ENCODE results near the gene MIOX.

MIOX gene

GRCh38 chr22:50521710-50522109, 35.1 kb downstream of the MIOX start:
- H3K9ac ChIP-seq (ENCODE audit: low read length in 2 of 2), result no peak overlapping the region
- H3K27ac ChIP-seq (ENCODE audit: low read length), result no peak overlapping the region
- H3K4me3 ChIP-seq (ENCODE audit: low read length in 2 of 2), result no peak overlapping the region
- H3K4me1 ChIP-seq (ENCODE audit: control insufficient read depth, insufficient read depth, low read length), result peaks cover 25% of the 10 kb centered on the region
- no peaks in the 10 kb centered on the region for H3K27me3 ChIP-seq (ENCODE audit: control insufficient read depth in 1 of 2, insufficient read depth in 2 of 2, low read length in 2 of 2)
- H3K9me3 ChIP-seq (ENCODE audit: control insufficient read depth in 2 of 2, low read length in 2 of 2), result no peaks in the 10 kb centered on the region
- peaks cover 34 to 46% of the 10 kb centered on the region in 2 donors for H3K36me3 ChIP-seq (ENCODE audit: control insufficient read depth in 2 of 2, insufficient read depth in 2 of 2, low read length in 2 of 2)

GRCh38 chr22:50522208-50522805, 35.6 kb downstream of the MIOX start:
- Histone ChIP-seq H3K4me1 (ENCODE audit: control insufficient read depth, insufficient read depth, low read length) (peaks cover 31% of the 10 kb centered on the region), H3K9me3 (ENCODE audit: control insufficient read depth in 2 of 2, low read length in 2 of 2) (no peaks in the 10 kb centered on the region), H3K4me3 (ENCODE audit: low read length in 2 of 2) (no peak overlapping the region), H3K9ac (ENCODE audit: low read length in 2 of 2) (no peak overlapping the region), H3K36me3 (ENCODE audit: control insufficient read depth in 2 of 2, insufficient read depth in 2 of 2, low read length in 2 of 2) (peaks cover 34 to 42% of the 10 kb centered on the region in 2 donors), H3K27me3 (ENCODE audit: control insufficient read depth in 1 of 2, insufficient read depth in 2 of 2, low read length in 2 of 2) (no peaks in the 10 kb centered on the region), H3K27ac (ENCODE audit: low read length) (no peak overlapping the region)

- H3K36me3 ChIP-seq (ENCODE audit: control insufficient read depth in 2 of 2, insufficient read depth in 2 of 2, low read length in 2 of 2), result peaks cover 29 to 36% of the 10 kb centered on the region in 2 donors
Observed at GRCh38 chr22:50522806-50523438, 36.3 kb downstream of the MIOX start.

GRCh38 chr22:50523458-50523805, 36.8 kb downstream of the MIOX start:
- peaks cover 25 to 31% of the 10 kb centered on the region in 2 donors for H3K36me3 ChIP-seq (ENCODE audit: control insufficient read depth in 2 of 2, insufficient read depth in 2 of 2, low read length in 2 of 2)
- peaks cover 33% of the 10 kb centered on the region for H3K4me1 ChIP-seq (ENCODE audit: control insufficient read depth, insufficient read depth, low read length)
- no peaks in the 10 kb centered on the region for H3K9me3 ChIP-seq (ENCODE audit: control insufficient read depth in 2 of 2, low read length in 2 of 2)
- H3K9ac ChIP-seq (ENCODE audit: low read length in 2 of 2), result no peak overlapping the region
- no peak overlapping the region for H3K27ac ChIP-seq (ENCODE audit: low read length)
- H3K27me3 ChIP-seq (ENCODE audit: control insufficient read depth in 1 of 2, insufficient read depth in 2 of 2, low read length in 2 of 2), result no peaks in the 10 kb centered on the region
- H3K4me3 ChIP-seq (ENCODE audit: low read length in 2 of 2), result no peak overlapping the region

More at GRCh38 chr22:50522806-50523438, 36.3 kb downstream of the MIOX start:
- no peak overlapping the region for H3K27ac ChIP-seq (ENCODE audit: low read length)
- H3K4me3 ChIP-seq (ENCODE audit: low read length in 2 of 2), result no peak overlapping the region
- H3K9ac ChIP-seq (ENCODE audit: low read length in 2 of 2), result no peak overlapping the region
- no peaks in the 10 kb centered on the region for H3K9me3 ChIP-seq (ENCODE audit: control insufficient read depth in 2 of 2, low read length in 2 of 2)
- H3K27me3 ChIP-seq (ENCODE audit: control insufficient read depth in 1 of 2, insufficient read depth in 2 of 2, low read length in 2 of 2), result no peaks in the 10 kb centered on the region
- peaks cover 33% of the 10 kb centered on the region for H3K4me1 ChIP-seq (ENCODE audit: control insufficient read depth, insufficient read depth, low read length)

GRCh38 chr22:50523806-50524675, 37.4 kb downstream of the MIOX start:
- Histone ChIP-seq H3K9me3 (ENCODE audit: control insufficient read depth in 2 of 2, low read length in 2 of 2) (no peaks in the 10 kb centered on the region), H3K27ac (ENCODE audit: low read length) (no peak overlapping the region), H3K4me3 (ENCODE audit: low read length in 2 of 2) (peak overlapping the region; percentile 72 to 80), H3K27me3 (ENCODE audit: control insufficient read depth in 1 of 2, insufficient read depth in 2 of 2, low read length in 2 of 2) (peaks cover 0 to 2% of the 10 kb centered on the region in 2 donors), H3K36me3 (ENCODE audit: control insufficient read depth in 2 of 2, insufficient read depth in 2 of 2, low read length in 2 of 2) (peaks cover 19 to 25% of the 10 kb centered on the region in 2 donors), H3K9ac (ENCODE audit: low read length in 2 of 2) (peak overlapping the region in 1 of 2 donors; percentile 70), H3K4me1 (ENCODE audit: control insufficient read depth, insufficient read depth, low read length) (peaks cover 33% of the 10 kb centered on the region)

GRCh38 chr22:50524676-50525103, 38.0 kb downstream of the MIOX start:
- Histone ChIP-seq H3K36me3 (ENCODE audit: control insufficient read depth in 2 of 2, insufficient read depth in 2 of 2, low read length in 2 of 2) (peaks cover 13 to 20% of the 10 kb centered on the region in 2 donors), H3K4me3 (ENCODE audit: low read length in 2 of 2) (peak overlapping the region; percentile 72 to 80), H3K9ac (ENCODE audit: low read length in 2 of 2) (peak overlapping the region; percentile 62 to 70), H3K27me3 (ENCODE audit: control insufficient read depth in 1 of 2, insufficient read depth in 2 of 2, low read length in 2 of 2) (peaks cover 2 to 9% of the 10 kb centered on the region in 2 donors), H3K9me3 (ENCODE audit: control insufficient read depth in 2 of 2, low read length in 2 of 2) (no peaks in the 10 kb centered on the region), H3K27ac (ENCODE audit: low read length) (peak overlapping the region; percentile 74), H3K4me1 (ENCODE audit: control insufficient read depth, insufficient read depth, low read length) (peaks cover 39% of the 10 kb centered on the region)

- peak within 1 kb of the TSS; percentile 72 to 80 for H3K4me3 ChIP-seq (ENCODE audit: low read length in 2 of 2)
- peaks cover 3 to 15% of the 10 kb centered on the region in 2 donors for H3K27me3 ChIP-seq (ENCODE audit: control insufficient read depth in 1 of 2, insufficient read depth in 2 of 2, low read length in 2 of 2)
- H3K27ac ChIP-seq (ENCODE audit: low read length), result peak within 1 kb of the TSS; percentile 74
- peaks cover 43% of the 10 kb centered on the region for H3K4me1 ChIP-seq (ENCODE audit: control insufficient read depth, insufficient read depth, low read length)
- no peaks in the 10 kb centered on the region for H3K9me3 ChIP-seq (ENCODE audit: control insufficient read depth in 2 of 2, low read length in 2 of 2)
- H3K9ac ChIP-seq (ENCODE audit: low read length in 2 of 2), result peak within 1 kb of the TSS; percentile 62 to 70
- peaks cover 13 to 20% of the 10 kb centered on the region in 2 donors for H3K36me3 ChIP-seq (ENCODE audit: control insufficient read depth in 2 of 2, insufficient read depth in 2 of 2, low read length in 2 of 2)
Observed at GRCh38 chr22:50525104-50525857, 38.6 kb downstream of the MIOX start, which contains the start of gene SCO2. Gene SCO2, minus strand, starts transcription at chr22:50525598. Its CDS starts 1,187 bp downstream, at chr22:50524411.

- Histone ChIP-seq H3K27ac (ENCODE audit: low read length) (peak overlapping the region; percentile 74), H3K9ac (ENCODE audit: low read length in 2 of 2) (peak overlapping the region; percentile 58 to 59), H3K4me3 (ENCODE audit: low read length in 2 of 2) (peak overlapping the region; percentile 72 to 80), H3K36me3 (ENCODE audit: control insufficient read depth in 2 of 2, insufficient read depth in 2 of 2, low read length in 2 of 2) (peaks cover 13 to 20% of the 10 kb centered on the region in 2 donors), H3K4me1 (ENCODE audit: control insufficient read depth, insufficient read depth, low read length) (peaks cover 48% of the 10 kb centered on the region), H3K9me3 (ENCODE audit: control insufficient read depth in 2 of 2, low read length in 2 of 2) (no peaks in the 10 kb centered on the region), H3K27me3 (ENCODE audit: control insufficient read depth in 1 of 2, insufficient read depth in 2 of 2, low read length in 2 of 2) (peaks cover 6 to 20% of the 10 kb centered on the region in 2 donors)
Observed at GRCh38 chr22:50525858-50526107, 39.1 kb downstream of the MIOX start.

GRCh38 chr22:50526108-50526833, 39.6 kb downstream of the MIOX start:
- peaks cover 53% of the 10 kb centered on the region for H3K4me1 ChIP-seq (ENCODE audit: control insufficient read depth, insufficient read depth, low read length)
- H3K27me3 ChIP-seq (ENCODE audit: control insufficient read depth in 1 of 2, insufficient read depth in 2 of 2, low read length in 2 of 2), result peaks cover 10 to 24% of the 10 kb centered on the region in 2 donors
- peak overlapping the region; percentile 72 to 80 for H3K4me3 ChIP-seq (ENCODE audit: low read length in 2 of 2)
- H3K9me3 ChIP-seq (ENCODE audit: control insufficient read depth in 2 of 2, low read length in 2 of 2), result no peaks in the 10 kb centered on the region
- H3K36me3 ChIP-seq (ENCODE audit: control insufficient read depth in 2 of 2, insufficient read depth in 2 of 2, low read length in 2 of 2), result peaks cover 12 to 16% of the 10 kb centered on the region in 2 donors
- peak overlapping the region; percentile 58 to 59 for H3K9ac ChIP-seq (ENCODE audit: low read length in 2 of 2)
- H3K27ac ChIP-seq (ENCODE audit: low read length), result peak overlapping the region; percentile 74

Data from stomach smooth muscle (tissue), 2 donors.